Esophagus muscularis mucosa (tissue), 4 donors: ENCODE results near the gene CDKN2A.

Experiments
- EP300 ChIP-seq: sonication (generic); formaldehyde crosslinking; IDR thresholded peaks from one replicate; pipeline ENCODE4 v1.6.1; 2017; ENCODE audit warnings: antibody characterized with exemption
- POLR2A ChIP-seq: fragments of 450-650 bp; IDR thresholded peaks from one replicate; pipeline ENCODE4 v1.6.1; 2017; ENCODE audit warnings: antibody characterized with exemption, moderate library complexity, mild to moderate bottlenecking, low read depth
- POLR2AphosphoS5 ChIP-seq, 2 donors: sonication (generic); formaldehyde crosslinking; IDR thresholded peaks; one replicate each; pipeline ENCODE4 v1.6.1; 2017; ENCODE audit warnings: antibody characterized with exemption in 2 of 2
- TF ChIP-seq, protein P1 (sequence below), 3 experiments: fragments of 200-600 bp in 2 of 3; fragments of 450-650 bp in 1 of 3; sonication (generic) in 2 of 3; IDR thresholded peaks; one replicate each; pipeline ENCODE4 v1.5.1; 2017 to 2019; ENCODE audit warnings: antibody characterized with exemption in 3 of 3, mild to moderate bottlenecking in 2 of 3, moderate library complexity in 1 of 3

DNA sequence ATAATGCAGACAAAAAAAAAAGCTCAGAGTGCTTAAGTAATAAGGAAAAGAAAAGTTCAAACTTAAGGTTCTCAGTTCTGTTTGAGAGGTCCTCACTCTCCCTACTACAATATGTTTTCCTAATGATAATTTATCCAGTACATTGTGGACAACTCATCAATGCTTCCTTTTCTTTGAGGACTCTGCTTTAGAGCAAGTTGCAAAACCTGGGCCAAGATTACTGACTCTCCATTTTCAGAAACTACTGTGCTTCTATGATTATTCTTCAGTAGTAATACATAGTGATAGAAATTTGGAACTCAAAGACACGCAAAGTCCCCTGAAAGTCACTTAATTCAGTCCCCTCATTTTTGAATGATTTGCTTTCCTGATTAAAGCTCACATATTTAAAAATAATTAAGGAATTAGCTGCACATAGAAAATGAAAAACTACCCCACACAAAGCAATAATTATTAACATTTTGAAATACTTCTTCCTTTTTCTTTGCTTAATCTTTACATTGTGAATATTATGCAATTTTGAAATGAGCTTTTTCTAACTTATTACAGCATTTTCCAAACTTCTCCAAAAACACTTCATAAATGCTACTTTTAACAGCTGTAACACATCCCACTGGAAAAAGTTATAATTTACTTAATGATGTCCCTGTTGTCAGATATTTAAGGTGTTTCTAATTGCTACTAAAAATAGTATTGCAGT lies 11.2 kb downstream of the CDKN2A start:
- TF ChIP-seq, protein P1, sequence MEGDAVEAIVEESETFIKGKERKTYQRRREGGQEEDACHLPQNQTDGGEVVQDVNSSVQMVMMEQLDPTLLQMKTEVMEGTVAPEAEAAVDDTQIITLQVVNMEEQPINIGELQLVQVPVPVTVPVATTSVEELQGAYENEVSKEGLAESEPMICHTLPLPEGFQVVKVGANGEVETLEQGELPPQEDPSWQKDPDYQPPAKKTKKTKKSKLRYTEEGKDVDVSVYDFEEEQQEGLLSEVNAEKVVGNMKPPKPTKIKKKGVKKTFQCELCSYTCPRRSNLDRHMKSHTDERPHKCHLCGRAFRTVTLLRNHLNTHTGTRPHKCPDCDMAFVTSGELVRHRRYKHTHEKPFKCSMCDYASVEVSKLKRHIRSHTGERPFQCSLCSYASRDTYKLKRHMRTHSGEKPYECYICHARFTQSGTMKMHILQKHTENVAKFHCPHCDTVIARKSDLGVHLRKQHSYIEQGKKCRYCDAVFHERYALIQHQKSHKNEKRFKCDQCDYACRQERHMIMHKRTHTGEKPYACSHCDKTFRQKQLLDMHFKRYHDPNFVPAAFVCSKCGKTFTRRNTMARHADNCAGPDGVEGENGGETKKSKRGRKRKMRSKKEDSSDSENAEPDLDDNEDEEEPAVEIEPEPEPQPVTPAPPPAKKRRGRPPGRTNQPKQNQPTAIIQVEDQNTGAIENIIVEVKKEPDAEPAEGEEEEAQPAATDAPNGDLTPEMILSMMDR (IDR thresholded peaks at IDR 0.05), result no peak
- no peak for TF ChIP-seq EP300
- TF ChIP-seq POLR2A, result no peak
- no peak for TF ChIP-seq POLR2AphosphoS5 (IDR thresholded peaks at IDR 0.05)
